SK-N-DZ (cell line): Measurements from ENCODE around the gene COG1.

Experiments used
- DNase-seq: peaks from one replicate; pipeline ENCODE4 v3.0.0-alpha.2; 2015; ENCODE audit warnings: low spot score

Gene COG1

DNA sequence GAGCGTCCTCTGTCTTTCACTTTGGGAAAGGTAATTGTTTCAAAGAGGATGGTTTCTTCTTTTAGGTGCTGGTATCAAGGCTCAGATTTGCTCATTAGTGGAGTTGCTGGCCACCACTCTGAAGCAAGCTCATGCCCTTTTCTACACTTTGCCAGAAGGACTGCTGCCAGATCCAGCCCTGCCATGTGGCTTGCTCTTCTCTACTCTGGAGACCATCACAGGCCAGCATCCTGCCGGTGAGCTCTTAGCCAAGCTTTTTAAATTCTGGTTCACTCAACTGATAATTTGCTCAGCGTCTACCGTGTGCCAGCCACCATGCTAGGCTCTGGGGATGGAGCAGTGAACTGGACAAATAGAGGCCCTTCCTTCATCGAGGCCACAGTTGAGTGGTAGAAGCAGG, 4.3 kb downstream of the COG1 start:
- DNase-seq = no peak

DNA sequence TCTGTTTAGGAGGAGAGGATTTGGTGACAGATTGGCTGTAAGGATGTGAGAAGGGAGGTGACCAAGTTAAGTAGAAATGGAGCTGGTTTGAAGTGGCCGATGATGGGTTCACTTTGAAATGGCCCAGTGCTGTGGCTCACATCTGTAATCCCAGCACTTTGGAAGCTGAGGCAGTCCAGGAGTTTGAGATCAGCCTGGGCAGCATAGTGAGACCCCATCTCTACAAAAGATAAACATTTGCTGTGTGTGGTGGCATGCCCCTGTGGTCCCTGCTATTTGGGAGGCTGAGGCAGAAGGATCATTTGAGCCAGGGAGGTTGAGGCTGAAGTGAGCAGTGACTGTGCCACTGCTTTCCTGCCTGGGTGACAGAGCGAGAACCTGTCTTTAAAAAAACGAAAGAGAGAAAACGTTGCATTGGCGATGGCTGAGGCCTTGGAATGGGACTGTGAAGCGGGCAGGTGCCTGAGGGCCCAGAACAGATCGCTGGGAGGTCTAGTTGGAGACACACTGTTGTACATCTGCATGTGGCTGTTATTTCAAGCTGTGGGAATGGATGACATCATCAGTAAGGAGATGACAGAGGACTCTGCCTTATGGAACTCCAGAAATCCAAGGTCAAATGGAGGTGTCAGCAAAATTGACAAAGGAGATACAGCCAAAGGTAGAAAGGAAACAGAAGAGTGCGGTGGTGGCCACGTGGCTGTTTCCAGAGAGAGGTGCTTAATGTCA, 5.5 kb downstream of the COG1 start:
- no peak for DNase-seq

- no peak for DNase-seq
Observed at GRCh38 chr17:73198930-73199260, 6.0 kb downstream of the COG1 start.

DNA sequence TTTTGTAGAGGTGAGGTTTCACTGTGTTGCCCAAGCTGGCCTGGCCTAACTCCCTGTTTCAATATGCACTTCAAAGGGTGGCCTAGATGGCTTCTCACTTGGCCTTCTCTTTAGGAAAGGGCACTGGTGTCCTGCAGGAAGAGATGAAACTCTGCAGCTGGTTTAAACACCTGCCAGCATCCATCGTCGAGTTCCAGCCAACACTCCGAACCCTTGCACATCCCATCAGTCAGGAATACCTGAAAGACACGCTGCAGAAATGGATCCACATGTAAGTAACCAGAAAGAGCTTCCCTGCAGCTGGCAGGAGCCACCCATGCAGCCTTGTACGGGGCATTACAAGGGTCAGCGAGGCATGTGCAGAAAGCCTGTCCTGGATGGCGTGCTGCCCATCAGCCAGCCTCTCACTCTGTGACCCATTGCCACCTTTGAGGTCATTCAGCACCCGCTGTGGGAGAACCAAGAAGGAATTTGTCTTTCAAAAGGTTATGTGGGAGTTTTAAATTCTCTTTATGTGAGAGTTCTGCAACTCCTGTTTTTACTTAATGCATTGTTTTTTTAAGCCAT, 7.0 kb downstream of the COG1 start:
- no peak for DNase-seq

DNA sequence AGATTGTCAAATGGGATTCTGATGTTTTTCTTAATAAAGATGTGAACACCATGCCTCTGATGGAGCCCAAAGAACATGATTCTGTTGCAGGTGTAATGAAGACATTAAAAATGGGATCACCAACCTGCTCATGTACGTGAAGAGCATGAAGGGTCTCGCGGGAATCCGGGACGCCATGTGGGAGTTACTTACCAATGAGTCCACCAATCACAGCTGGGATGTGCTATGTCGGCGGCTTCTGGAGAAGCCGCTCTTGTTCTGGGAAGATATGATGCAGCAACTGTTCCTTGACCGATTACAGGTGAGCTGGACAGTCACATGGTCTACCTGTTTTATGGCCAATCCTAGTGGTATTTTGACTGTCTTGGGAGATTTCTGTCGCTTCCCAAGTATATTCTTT, 7.6 kb downstream of the COG1 start:
- no peak for DNase-seq

DNA sequence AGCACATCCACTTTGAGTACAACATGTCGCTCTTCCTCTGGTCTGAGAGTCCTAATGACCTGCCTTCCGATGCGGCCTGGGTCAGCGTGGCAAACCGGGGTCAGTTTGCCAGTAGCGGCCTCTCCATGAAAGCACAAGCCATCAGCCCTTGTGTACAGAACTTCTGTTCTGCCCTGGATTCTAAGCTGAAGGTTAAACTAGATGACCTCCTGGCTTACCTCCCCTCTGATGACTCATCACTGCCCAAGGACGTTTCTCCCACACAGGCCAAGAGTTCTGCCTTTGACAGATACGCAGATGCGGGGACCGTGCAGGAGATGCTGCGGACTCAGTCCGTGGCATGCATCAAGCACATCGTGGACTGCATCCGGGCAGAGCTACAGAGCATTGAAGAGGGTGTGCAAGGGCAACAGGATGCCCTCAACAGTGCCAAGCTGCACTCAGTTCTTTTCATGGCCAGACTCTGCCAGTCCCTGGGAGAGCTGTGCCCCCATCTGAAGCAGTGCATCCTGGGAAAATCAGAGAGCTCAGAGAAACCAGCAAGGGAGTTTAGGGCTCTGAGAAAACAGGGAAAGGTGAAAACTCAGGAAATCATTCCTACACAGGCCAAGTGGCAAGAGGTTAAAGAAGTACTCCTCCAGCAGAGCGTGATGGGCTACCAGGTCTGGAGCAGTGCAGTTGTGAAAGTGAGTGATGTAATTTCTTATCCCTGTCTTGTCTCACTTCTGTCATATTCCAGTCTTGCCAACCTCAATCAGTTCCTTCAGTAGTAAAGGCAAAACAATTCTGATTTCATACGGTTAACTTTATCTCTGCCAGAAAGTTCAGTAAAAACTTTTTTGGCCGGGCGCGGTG, 8.6 kb downstream of the COG1 start:
- no peak for DNase-seq

- DNase-seq = no peak
Observed at GRCh38 chr17:73203135-73203787, 10.4 kb downstream of the COG1 start.

GRCh38 chr17:73203788-73204479, 11.1 kb downstream of the COG1 start:
- no peak for DNase-seq

GRCh38 chr17:73205459-73205961, 12.7 kb downstream of the COG1 start:
- peak; percentile 73 for DNase-seq

DNA sequence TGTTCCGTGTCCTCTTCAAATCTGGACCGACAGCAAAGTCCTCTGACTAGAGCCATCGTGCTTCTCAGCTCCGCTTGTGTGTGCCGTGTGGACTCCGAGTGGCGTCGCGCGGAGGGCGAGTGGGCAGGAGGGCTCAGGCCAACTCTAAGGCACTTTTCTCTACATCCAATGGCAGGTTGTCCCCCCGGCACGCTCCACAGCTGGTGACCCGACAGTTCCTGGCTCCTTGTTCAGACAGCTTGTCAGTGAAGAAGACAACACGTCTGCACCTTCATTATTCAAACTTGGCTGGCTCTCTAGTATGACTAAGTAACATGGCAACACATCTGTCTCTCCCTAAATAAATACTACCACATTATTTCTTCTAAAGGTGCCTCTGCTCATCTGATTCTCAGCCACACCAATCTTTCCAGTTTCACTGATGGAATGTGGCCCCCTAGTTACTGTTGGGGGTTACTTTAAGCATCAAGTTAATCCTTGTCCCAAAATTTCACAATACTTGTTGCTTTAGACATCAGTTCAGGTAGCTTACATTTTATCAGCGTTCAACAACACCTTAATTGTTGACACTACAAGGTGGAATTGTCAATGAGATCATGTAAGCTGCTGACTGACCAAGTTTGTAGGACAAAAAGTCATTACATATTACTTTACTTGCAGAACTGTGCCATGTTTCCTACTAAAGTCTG, 15.4 kb downstream of the COG1 start:
- DNase-seq = no peak

DNA sequence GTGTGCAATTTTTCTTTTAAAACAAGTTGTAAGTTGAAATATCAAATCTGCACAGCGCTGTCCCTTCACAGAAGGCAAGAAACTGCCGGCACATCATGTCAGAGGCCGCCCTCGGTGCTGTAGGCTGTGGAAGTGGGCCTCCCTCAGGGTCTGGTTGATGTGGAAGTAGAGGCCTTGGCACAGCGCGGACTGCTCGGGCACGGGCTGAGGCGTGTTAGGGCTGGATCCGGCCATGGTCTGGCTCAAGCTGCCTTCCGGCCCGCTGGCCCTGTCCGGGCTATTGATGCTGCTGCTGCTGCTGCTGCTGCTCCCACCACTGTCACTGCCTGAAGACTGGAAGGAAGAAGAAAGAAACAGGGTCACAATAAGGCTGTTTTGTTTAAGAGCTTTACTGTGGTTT, 16.6 kb downstream of the COG1 start:
- DNase-seq = no peak

DNA sequence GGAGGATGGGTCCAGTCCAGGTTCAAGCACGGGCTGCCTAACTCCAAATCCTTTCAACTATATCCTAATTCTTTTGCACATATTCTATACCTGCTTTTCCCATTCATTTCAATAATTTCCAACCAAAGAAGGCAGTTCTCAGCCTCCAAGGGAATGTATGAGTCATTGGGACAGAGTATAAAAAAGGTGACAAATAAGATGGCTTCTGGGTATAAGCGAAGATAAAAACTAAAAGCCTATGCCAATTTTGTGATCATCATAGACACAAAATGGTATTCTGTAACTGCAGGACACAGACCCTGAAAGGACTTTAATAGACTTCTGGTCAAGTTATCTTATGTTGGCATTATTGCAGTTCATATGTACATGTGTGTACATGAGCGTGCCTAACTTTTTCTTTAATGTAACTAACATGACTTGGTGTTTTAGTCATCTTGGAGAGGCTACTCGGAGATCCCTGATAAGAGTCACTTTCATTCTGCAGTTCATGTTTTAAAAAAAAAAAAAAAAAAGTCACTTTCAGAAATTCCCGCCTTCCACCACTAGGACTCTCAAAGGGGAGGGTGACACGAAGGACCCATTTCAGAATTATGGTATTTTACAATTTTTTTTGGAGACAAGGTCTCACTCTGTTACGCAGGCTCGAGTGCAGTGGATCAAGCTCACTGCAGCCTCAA, 17.3 kb downstream of the COG1 start:
- no peak for DNase-seq

- no peak for DNase-seq
Observed at GRCh38 chr17:73211745-73212144, 18.9 kb downstream of the COG1 start.

GRCh38 chr17:73214008-73214407, 21.2 kb downstream of the COG1 start:
- DNase-seq = no peak

- DNase-seq = no peak
Observed at GRCh38 chr17:73214851-73215250, 22.0 kb downstream of the COG1 start.

DNA sequence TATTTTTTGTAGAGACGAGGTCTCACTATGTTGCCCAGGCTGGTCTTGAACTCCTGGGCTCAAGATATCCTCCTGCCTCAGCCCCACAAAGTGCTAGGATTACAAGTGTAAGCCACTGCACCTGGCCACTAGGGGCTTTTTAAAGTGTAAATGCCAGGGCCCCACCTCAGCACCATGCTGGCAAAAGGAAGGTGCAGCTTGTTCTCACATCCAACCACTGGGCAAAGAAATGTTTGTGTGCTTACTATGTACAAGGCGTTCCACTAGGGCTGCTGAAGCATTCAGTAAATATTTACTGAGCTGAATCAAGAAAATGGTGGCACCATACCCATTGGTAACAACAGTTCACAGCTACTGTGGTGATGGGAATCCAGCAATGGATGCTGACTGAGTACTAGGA, 22.6 kb downstream of the COG1 start:
- DNase-seq = no peak

- DNase-seq = no peak
Observed at GRCh38 chr17:73223626-73224230, 30.9 kb downstream of the COG1 start.

- no peak for DNase-seq
Observed at GRCh38 chr17:73224237-73224636, 31.4 kb downstream of the COG1 start.

DNA sequence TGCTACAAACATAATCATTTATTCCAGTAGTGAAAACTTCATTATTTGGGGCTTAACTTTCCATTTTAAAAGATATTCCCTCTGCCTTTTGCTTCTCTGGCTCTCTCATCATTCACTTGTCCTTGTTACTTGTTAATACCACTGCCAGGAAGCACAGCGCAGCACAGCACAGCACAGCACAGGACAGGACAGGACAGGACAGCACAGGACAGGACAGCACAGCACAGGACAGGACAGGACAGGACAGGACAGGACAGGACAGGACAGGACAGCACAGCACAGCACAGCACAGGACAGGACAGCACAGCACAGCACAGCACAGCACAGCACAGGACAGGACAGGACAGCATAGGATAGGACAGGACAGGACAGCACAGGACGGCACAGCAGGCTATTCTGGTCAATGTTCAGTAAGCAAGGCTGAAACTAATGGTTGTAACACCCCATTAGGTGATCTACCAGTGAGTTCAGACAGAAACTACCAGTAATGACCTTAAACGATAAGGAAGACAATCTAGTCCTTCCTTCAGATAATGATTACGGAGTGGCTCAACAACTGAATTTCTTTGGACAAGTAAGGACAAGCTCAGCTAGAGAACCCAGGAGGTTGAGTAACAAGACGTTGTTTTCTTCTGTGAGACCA, 31.9 kb downstream of the COG1 start:
- no peak for DNase-seq
